ENCODE results near the gene DGCR8. TPM values are rescaled to one million over a fixed set of nuclear protein-coding genes. Genes with fewer than 3 reads are reported as not detected.

The DGCR8 gene
- total RNA-seq, 1 experiment from 2014 or later: 34.7 TPM

GRCh38 chr22:20053407-20054033 is 26.5 kb upstream of the DGCR8 start:
- no peak for DNase-seq
- Histone ChIP-seq H3K27me3 (ENCODE audit: insufficient read depth, low read depth) (no peaks in the 10 kb centered on the region), H3K4me3 (no peak overlapping the region), H3K4me1 (replicated peaks; ENCODE audit: insufficient read depth) (no peaks in the 10 kb centered on the region), H4K20me1 (ENCODE audit: insufficient read depth) (no peaks in the 10 kb centered on the region), H3F3A (ENCODE audit: insufficient read depth, low read depth) (no peaks in the 10 kb centered on the region), H3K4me2 (no peak overlapping the region), H3K9me3 (ENCODE audit: insufficient read depth, low read depth) (no peaks in the 10 kb centered on the region), H3K27ac (no peak overlapping the region), H3K79me2 (ENCODE audit: low read depth) (no peaks in the 10 kb centered on the region), H3K9me2 (ENCODE audit: insufficient read depth) (no peaks in the 10 kb centered on the region), H2AFZ (no peak overlapping the region), H3K36me3 (ENCODE audit: low read depth) (no peaks in the 10 kb centered on the region)
- no TSS peak for BruUV-seq (replicated peaks)
- intact Hi-C loops (cut with micrococcal nuclease; ENCODE audit: unreplicated experiment): no loop called here
- TF ChIP-seq CTCF (conservative IDR thresholded peaks at IDR 0.05) (no peak), EZH2 (IDR thresholded peaks at IDR 0.05; ENCODE audit: low read depth) (no peak)
- CTCF ChIA-PET: no interaction called here
- POLR2A ChIA-PET (ENCODE audit: unreplicated experiment): no interaction called here

GRCh38 chr22:20054034-20054427 is 26.0 kb upstream of the DGCR8 start:
- POLR2A ChIA-PET (ENCODE audit: unreplicated experiment): no interaction called here
- no peaks in the 10 kb centered on the region for H4K20me1 ChIP-seq (ENCODE audit: insufficient read depth)

GRCh38 chr22:20054485-20054884 is 25.6 kb upstream of the DGCR8 start:
- H3K36me3 ChIP-seq (ENCODE audit: low read depth): no peaks in the 10 kb centered on the region
- H3K27me3 ChIP-seq (ENCODE audit: insufficient read depth, low read depth): no peaks in the 10 kb centered on the region
- H3F3A ChIP-seq (ENCODE audit: insufficient read depth, low read depth): no peaks in the 10 kb centered on the region
- no TSS peak for BruUV-seq (replicated peaks)
- H3K27ac ChIP-seq: no peak overlapping the region
- CTCF ChIA-PET: no interaction called here
- H2AFZ ChIP-seq: no peak overlapping the region
- H3K9me2 ChIP-seq (ENCODE audit: insufficient read depth): no peaks in the 10 kb centered on the region
- no peak for DNase-seq
- H3K4me2 ChIP-seq: no peak overlapping the region
- intact Hi-C loops (cut with micrococcal nuclease; ENCODE audit: unreplicated experiment): no loop called here
- no peaks in the 10 kb centered on the region for H3K9me3 ChIP-seq (ENCODE audit: insufficient read depth, low read depth)
- TF ChIP-seq EZH2 (IDR thresholded peaks at IDR 0.05; ENCODE audit: low read depth) (no peak), CTCF (conservative IDR thresholded peaks at IDR 0.05) (no peak)
- no peaks in the 10 kb centered on the region for H3K79me2 ChIP-seq (ENCODE audit: low read depth)
- no peaks in the 10 kb centered on the region for H4K20me1 ChIP-seq (ENCODE audit: insufficient read depth)
- POLR2A ChIA-PET (ENCODE audit: unreplicated experiment): no interaction called here
- no peak overlapping the region for H3K4me3 ChIP-seq
- no peaks in the 10 kb centered on the region for H3K4me1 ChIP-seq (replicated peaks; ENCODE audit: insufficient read depth)

More at GRCh38 chr22:20054034-20054427, 26.0 kb upstream of the DGCR8 start:
- BruUV-seq (replicated peaks): no TSS peak
- Histone ChIP-seq H3K9me2 (ENCODE audit: insufficient read depth) (no peaks in the 10 kb centered on the region), H3F3A (ENCODE audit: insufficient read depth, low read depth) (no peaks in the 10 kb centered on the region), H3K4me2 (no peak overlapping the region), H3K9me3 (ENCODE audit: insufficient read depth, low read depth) (no peaks in the 10 kb centered on the region), H3K27ac (no peak overlapping the region), H3K36me3 (ENCODE audit: low read depth) (no peaks in the 10 kb centered on the region), H3K27me3 (ENCODE audit: insufficient read depth, low read depth) (no peaks in the 10 kb centered on the region), H2AFZ (no peak overlapping the region), H3K4me3 (no peak overlapping the region), H3K4me1 (replicated peaks; ENCODE audit: insufficient read depth) (no peaks in the 10 kb centered on the region), H3K79me2 (ENCODE audit: low read depth) (no peaks in the 10 kb centered on the region)
- DNase-seq: no peak
- CTCF ChIA-PET: no interaction called here
- TF ChIP-seq EZH2 (IDR thresholded peaks at IDR 0.05; ENCODE audit: low read depth) (no peak), CTCF (conservative IDR thresholded peaks at IDR 0.05) (no peak)
- intact Hi-C loops (cut with micrococcal nuclease; ENCODE audit: unreplicated experiment): no loop called here

Data from PC-9 (cell line).